Activated CD4-positive, CD25-positive, alpha-beta regulatory T cell treated with anti-CD3 and anti-CD28 coated beads, Interleukin-2, amount 50 U/mL, for 72 hours (primary cell): Measurements from ENCODE around the gene TMEM89.

Experiments
- DNase-seq: peaks from one replicate; pipeline ENCODE4 v3.0.0; 2021

The TMEM89 gene

GRCh38 chr3:48585411-48585810, 36.2 kb downstream of the TMEM89 start:
- no peak for DNase-seq

- no peak for DNase-seq
These were observed 36.7 kb downstream of the TMEM89 start for GRCh38 chr3:48584836-48585235.

GRCh38 chr3:48581621-48582481, 39.7 kb downstream of the TMEM89 start:
- no peak for DNase-seq

GRCh38 chr3:48576647-48577046, 44.9 kb downstream of the TMEM89 start:
- DNase-seq, result no peak

GRCh38 chr3:48575366-48575765, 46.2 kb downstream of the TMEM89 start:
- DNase-seq, result no peak

DNA sequence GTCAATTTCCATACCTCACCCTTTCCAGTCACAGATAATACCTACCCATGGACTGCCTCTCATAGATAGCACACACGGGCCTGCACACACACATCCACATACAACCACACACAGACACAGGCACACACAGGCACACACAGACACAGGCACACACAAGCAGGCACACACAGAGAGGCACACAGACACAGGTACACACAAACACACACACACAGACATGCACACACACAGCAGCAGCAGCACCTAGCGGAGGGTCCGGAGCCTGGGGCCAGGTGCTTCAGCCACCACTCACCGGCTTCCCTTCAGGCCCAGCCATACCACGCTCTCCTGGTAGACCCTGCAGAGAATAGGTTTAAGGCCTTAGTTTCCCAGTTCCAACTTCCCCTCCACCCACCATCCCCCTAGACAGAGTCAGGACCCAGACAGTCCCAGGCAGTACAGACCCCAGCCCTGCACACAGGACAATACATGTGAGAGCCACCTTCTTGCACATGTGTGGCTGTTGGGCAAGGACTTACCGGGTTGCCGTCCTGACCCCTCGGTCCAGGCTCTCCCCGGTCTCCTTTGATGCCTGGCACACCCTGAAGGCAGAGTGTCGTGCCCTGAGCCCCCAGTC, 47.5 kb downstream of the TMEM89 start:
- no peak for DNase-seq

- DNase-seq, result no peak
These were observed 49.1 kb downstream of the TMEM89 start for GRCh38 chr3:48572517-48572916.

- DNase-seq, result no peak
These were observed 49.6 kb downstream of the TMEM89 start for GRCh38 chr3:48571938-48572337.
